ENCODE measurements around the gene GALNT17.

Gene GALNT17

GRCh38 chr7:71541707-71542353 lies 409.9 kb downstream of the GALNT17 start:
- DNase-seq (ENCODE audit: low spot score): no peak
- TF ChIP-seq CTCF (IDR thresholded peaks at IDR 0.05; ENCODE audit: extremely low read depth, missing control alignments): no peak

- TF ChIP-seq CTCF (IDR thresholded peaks at IDR 0.05; ENCODE audit: extremely low read depth, missing control alignments): no peak
- no peak for DNase-seq (ENCODE audit: low spot score)
These were observed 411.5 kb downstream of the GALNT17 start for GRCh38 chr7:71543396-71543795.

- DNase-seq (ENCODE audit: low spot score): no peak
- no peak for TF ChIP-seq CTCF (IDR thresholded peaks at IDR 0.05; ENCODE audit: extremely low read depth, missing control alignments)
These were observed 412.9 kb downstream of the GALNT17 start for GRCh38 chr7:71544816-71545215.

GRCh38 chr7:71547426-71547825 lies 415.5 kb downstream of the GALNT17 start:
- no peak for DNase-seq (ENCODE audit: low spot score)
- no peak for TF ChIP-seq CTCF (IDR thresholded peaks at IDR 0.05; ENCODE audit: extremely low read depth, missing control alignments)

GRCh38 chr7:71548746-71549145 lies 416.8 kb downstream of the GALNT17 start:
- DNase-seq (ENCODE audit: low spot score): no peak

GRCh38 chr7:71553306-71553705 lies 421.4 kb downstream of the GALNT17 start:
- no peak for DNase-seq (ENCODE audit: low spot score)
- TF ChIP-seq CTCF (IDR thresholded peaks at IDR 0.05; ENCODE audit: extremely low read depth, missing control alignments): no peak

More at GRCh38 chr7:71548746-71549145, 416.8 kb downstream of the GALNT17 start:
- no peak for TF ChIP-seq CTCF (IDR thresholded peaks at IDR 0.05; ENCODE audit: extremely low read depth, missing control alignments)

- DNase-seq (ENCODE audit: low spot score): no peak
- no peak for TF ChIP-seq CTCF (IDR thresholded peaks at IDR 0.05; ENCODE audit: extremely low read depth, missing control alignments)
These were observed 423.8 kb downstream of the GALNT17 start for GRCh38 chr7:71555758-71556157.

Data from GM20000 (cell line).